Measurements from ENCODE around the gene GJA9. TPM values are rescaled to one million over a fixed set of nuclear protein-coding genes. Genes with fewer than 3 reads are reported as not detected.

Gene GJA9
- total RNA-seq, 1 experiment from 2014 or later = 0.10 TPM

GRCh38 chr1:38859561-38860453, 21.6 kb downstream of the GJA9 start, which contains the start of gene RRAGC:
Gene RRAGC (minus strand): TSS chr1:38859772. CDS start chr1:38859646, 126 bp downstream.
- DNase-seq (ENCODE audit: low read depth, low spot score) (peak; percentile 83), ATAC-seq (peak; percentile 98)
- Histone ChIP-seq H3K27ac (ENCODE audit: low read length) (peak within 1 kb of the TSS; percentile 89), H3K4me1 (ENCODE audit: control insufficient read depth, insufficient read depth, low read length) (peaks cover 10% of the 10 kb centered on the region), H3K36me3 (ENCODE audit: control insufficient read depth, insufficient read depth, low read length) (peaks cover 29% of the 10 kb centered on the region), H3K27me3 (ENCODE audit: control insufficient read depth, insufficient read depth, low read length) (no peaks in the 10 kb centered on the region), H3K4me3 (ENCODE audit: low read depth in 2 of 2, low read length in 2 of 2) (peak within 1 kb of the TSS; percentile 84 to 100), H3K9me3 (ENCODE audit: control insufficient read depth, insufficient read depth, low read depth, low read length) (no peaks in the 10 kb centered on the region)
- CTCF ChIA-PET = interaction anchor here (0.5 to 0.6 kb wide), 2 partner anchors 36 to 92 kb away, joined by 3 to 8 read pairs; no protein-coding TSS in a partner anchor
- POLR2A ChIA-PET = no interaction called here
- in situ Hi-C loops (cut with HindIII; ENCODE audit: low pct_unique_long_range_greater_than_20kb, low sequenced_read_pairs) (no loop called here), intact Hi-C loops (cut with micrococcal nuclease; ENCODE audit: unreplicated experiment) (no loop called here)
- TF ChIP-seq SIN3A (IDR thresholded peaks at IDR 0.05; ENCODE audit: borderline replicate concordance, insufficient read depth, low read depth, low read length) (peak; percentile 91; the same call in 1 of the 2 replicates), REST (IDR thresholded peaks at IDR 0.05; ENCODE audit: insufficient read depth in 1 of 2, low read depth in 2 of 2, low read length in 1 of 2) (no peak), TCF7L2 (IDR thresholded peaks at IDR 0.05; ENCODE audit: low read depth, low read length) (no peak), CTCF (IDR thresholded peaks at IDR 0.05) (no peak), POLR2AphosphoS5 (IDR thresholded peaks at IDR 0.05; ENCODE audit: low read depth, low read length) (peak; percentile 20; the same call in 1 of the 2 replicates)
- no TSS peak for BruUV-seq (replicated peaks)

- H3K9me3 ChIP-seq (ENCODE audit: control insufficient read depth, insufficient read depth, low read depth, low read length) = no peaks in the 10 kb centered on the region
- no peak for DNase-seq (ENCODE audit: low read depth, low spot score)
- ATAC-seq = peak; percentile 40
- H3K27me3 ChIP-seq (ENCODE audit: control insufficient read depth, insufficient read depth, low read length) = no peaks in the 10 kb centered on the region
- H3K4me3 ChIP-seq (ENCODE audit: low read depth in 2 of 2, low read length in 2 of 2) = peak overlapping the region; percentile 84 to 96
- intact Hi-C loops (cut with micrococcal nuclease; ENCODE audit: unreplicated experiment) = no loop called here
- H3K27ac ChIP-seq (ENCODE audit: low read length) = peak overlapping the region; percentile 71
- H3K4me1 ChIP-seq (ENCODE audit: control insufficient read depth, insufficient read depth, low read length) = peaks cover 10% of the 10 kb centered on the region
- in situ Hi-C loops (cut with HindIII; ENCODE audit: low pct_unique_long_range_greater_than_20kb, low sequenced_read_pairs) = no loop called here
- TF ChIP-seq TCF7L2 (IDR thresholded peaks at IDR 0.05; ENCODE audit: low read depth, low read length) = no peak
- TF ChIP-seq POLR2AphosphoS5 (IDR thresholded peaks at IDR 0.05; ENCODE audit: low read depth, low read length) = no peak
- TF ChIP-seq CTCF (IDR thresholded peaks at IDR 0.05) = no peak
- TF ChIP-seq SIN3A (IDR thresholded peaks at IDR 0.05; ENCODE audit: borderline replicate concordance, insufficient read depth, low read depth, low read length) = no peak
- no peak for TF ChIP-seq REST (IDR thresholded peaks at IDR 0.05; ENCODE audit: insufficient read depth in 1 of 2, low read depth in 2 of 2, low read length in 1 of 2)
- BruUV-seq (replicated peaks) = no TSS peak
- H3K36me3 ChIP-seq (ENCODE audit: control insufficient read depth, insufficient read depth, low read length) = peaks cover 29% of the 10 kb centered on the region
- POLR2A ChIA-PET = no interaction called here
- CTCF ChIA-PET = interaction anchor here (0.5 to 0.6 kb wide), 2 partner anchors 35 to 93 kb away, joined by 3 to 8 read pairs; no protein-coding TSS in a partner anchor
These were observed 22.4 kb downstream of the GJA9 start for GRCh38 chr1:38858833-38859560.

Data from Panc1 (cell line).